ENCODE measurements around the gene TMEM72. TPM values are rescaled to one million over a fixed set of nuclear protein-coding genes. Genes with fewer than 3 reads are reported as not detected.

TMEM72 gene
- total and polyA plus RNA-seq, 2 experiments from 2014 or later = not detected

DNA sequence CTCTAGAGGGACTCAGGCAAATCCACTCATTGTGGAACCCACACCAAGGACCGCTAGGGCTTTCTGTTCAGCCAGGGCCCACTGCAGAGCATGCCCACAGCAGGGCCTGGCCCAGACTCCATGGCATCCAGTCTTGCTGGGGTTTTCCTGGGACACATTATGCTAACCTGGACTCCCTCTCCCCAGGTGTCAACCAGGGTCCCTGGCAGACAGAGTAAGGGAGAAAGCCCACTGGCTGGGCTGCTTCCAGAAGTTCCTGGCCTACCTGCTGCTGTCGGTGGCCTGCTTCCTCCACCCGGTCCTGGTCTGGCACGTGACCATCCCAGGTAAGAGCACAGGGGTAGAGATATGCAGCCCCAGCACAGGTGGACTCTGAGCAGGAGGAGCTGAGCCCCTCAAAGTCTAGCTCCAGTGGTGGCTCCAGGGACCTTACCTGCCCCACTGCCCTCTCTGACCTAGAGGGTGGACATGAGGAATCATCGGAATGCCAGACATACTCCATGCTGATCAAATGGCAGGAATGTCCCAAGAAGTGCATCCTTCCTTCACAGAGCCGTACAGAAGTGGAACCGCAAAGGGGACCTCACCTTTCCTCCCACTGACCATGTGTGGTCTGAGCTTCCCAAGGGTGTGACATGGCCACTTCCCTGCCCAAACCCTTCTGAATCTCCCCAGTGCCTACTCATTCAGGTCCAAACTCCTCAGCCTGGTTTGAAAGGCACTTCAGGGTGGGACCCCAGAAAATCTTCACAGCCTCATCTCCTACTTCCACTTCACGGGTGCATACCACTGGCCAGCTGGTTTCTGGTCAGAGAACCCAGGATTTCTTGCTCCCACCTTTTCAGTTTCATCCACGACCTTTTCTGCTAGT, 22.5 kb downstream of the TMEM72 start:
- Histone ChIP-seq H3K4me2 (no peak overlapping the region), H4K20me1 (replicated peaks; ENCODE audit: insufficient read depth) (no peaks in the 10 kb centered on the region), H3F3A (replicated peaks; ENCODE audit: low read depth) (no peaks in the 10 kb centered on the region), H3K27me3 (ENCODE audit: insufficient read depth) (no peaks in the 10 kb centered on the region), H3K9me2 (ENCODE audit: insufficient read depth) (no peaks in the 10 kb centered on the region), H3K79me2 (replicated peaks; ENCODE audit: insufficient read depth) (no peaks in the 10 kb centered on the region), H2AFZ (no peak overlapping the region), H3K4me3 (no peak overlapping the region), H3K27ac (ENCODE audit: low read depth) (no peak overlapping the region), H3K4me1 (ENCODE audit: insufficient read depth) (peaks cover 6% of the 10 kb centered on the region; the same call in 1 of the 2 replicates), H3K36me3 (ENCODE audit: insufficient read depth) (no peaks in the 10 kb centered on the region)
- no peak for ATAC-seq
- Mint-ChIP-seq H3K36me3 (ENCODE audit: low read depth) (no peaks in the 10 kb centered on the region), H3K27me3 (ENCODE audit: insufficient read depth, low read depth, poor library complexity) (no peaks in the 10 kb centered on the region), H3K9me3 (peaks cover 7% of the 10 kb centered on the region; the same call in 2 of the 3 replicates), H3K27ac (no peak overlapping the region), H3K4me1 (peaks cover 3% of the 10 kb centered on the region; the same call in 2 of the 3 replicates), H3K4me3 (no peak overlapping the region)
- no peak for DNase-seq (ENCODE audit: low spot score)
- TF ChIP-seq, protein P1, sequence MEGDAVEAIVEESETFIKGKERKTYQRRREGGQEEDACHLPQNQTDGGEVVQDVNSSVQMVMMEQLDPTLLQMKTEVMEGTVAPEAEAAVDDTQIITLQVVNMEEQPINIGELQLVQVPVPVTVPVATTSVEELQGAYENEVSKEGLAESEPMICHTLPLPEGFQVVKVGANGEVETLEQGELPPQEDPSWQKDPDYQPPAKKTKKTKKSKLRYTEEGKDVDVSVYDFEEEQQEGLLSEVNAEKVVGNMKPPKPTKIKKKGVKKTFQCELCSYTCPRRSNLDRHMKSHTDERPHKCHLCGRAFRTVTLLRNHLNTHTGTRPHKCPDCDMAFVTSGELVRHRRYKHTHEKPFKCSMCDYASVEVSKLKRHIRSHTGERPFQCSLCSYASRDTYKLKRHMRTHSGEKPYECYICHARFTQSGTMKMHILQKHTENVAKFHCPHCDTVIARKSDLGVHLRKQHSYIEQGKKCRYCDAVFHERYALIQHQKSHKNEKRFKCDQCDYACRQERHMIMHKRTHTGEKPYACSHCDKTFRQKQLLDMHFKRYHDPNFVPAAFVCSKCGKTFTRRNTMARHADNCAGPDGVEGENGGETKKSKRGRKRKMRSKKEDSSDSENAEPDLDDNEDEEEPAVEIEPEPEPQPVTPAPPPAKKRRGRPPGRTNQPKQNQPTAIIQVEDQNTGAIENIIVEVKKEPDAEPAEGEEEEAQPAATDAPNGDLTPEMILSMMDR (conservative IDR thresholded peaks at IDR 0.05; ENCODE audit: low read depth in 2 of 2) = no peak
- TF ChIP-seq, protein P2, sequence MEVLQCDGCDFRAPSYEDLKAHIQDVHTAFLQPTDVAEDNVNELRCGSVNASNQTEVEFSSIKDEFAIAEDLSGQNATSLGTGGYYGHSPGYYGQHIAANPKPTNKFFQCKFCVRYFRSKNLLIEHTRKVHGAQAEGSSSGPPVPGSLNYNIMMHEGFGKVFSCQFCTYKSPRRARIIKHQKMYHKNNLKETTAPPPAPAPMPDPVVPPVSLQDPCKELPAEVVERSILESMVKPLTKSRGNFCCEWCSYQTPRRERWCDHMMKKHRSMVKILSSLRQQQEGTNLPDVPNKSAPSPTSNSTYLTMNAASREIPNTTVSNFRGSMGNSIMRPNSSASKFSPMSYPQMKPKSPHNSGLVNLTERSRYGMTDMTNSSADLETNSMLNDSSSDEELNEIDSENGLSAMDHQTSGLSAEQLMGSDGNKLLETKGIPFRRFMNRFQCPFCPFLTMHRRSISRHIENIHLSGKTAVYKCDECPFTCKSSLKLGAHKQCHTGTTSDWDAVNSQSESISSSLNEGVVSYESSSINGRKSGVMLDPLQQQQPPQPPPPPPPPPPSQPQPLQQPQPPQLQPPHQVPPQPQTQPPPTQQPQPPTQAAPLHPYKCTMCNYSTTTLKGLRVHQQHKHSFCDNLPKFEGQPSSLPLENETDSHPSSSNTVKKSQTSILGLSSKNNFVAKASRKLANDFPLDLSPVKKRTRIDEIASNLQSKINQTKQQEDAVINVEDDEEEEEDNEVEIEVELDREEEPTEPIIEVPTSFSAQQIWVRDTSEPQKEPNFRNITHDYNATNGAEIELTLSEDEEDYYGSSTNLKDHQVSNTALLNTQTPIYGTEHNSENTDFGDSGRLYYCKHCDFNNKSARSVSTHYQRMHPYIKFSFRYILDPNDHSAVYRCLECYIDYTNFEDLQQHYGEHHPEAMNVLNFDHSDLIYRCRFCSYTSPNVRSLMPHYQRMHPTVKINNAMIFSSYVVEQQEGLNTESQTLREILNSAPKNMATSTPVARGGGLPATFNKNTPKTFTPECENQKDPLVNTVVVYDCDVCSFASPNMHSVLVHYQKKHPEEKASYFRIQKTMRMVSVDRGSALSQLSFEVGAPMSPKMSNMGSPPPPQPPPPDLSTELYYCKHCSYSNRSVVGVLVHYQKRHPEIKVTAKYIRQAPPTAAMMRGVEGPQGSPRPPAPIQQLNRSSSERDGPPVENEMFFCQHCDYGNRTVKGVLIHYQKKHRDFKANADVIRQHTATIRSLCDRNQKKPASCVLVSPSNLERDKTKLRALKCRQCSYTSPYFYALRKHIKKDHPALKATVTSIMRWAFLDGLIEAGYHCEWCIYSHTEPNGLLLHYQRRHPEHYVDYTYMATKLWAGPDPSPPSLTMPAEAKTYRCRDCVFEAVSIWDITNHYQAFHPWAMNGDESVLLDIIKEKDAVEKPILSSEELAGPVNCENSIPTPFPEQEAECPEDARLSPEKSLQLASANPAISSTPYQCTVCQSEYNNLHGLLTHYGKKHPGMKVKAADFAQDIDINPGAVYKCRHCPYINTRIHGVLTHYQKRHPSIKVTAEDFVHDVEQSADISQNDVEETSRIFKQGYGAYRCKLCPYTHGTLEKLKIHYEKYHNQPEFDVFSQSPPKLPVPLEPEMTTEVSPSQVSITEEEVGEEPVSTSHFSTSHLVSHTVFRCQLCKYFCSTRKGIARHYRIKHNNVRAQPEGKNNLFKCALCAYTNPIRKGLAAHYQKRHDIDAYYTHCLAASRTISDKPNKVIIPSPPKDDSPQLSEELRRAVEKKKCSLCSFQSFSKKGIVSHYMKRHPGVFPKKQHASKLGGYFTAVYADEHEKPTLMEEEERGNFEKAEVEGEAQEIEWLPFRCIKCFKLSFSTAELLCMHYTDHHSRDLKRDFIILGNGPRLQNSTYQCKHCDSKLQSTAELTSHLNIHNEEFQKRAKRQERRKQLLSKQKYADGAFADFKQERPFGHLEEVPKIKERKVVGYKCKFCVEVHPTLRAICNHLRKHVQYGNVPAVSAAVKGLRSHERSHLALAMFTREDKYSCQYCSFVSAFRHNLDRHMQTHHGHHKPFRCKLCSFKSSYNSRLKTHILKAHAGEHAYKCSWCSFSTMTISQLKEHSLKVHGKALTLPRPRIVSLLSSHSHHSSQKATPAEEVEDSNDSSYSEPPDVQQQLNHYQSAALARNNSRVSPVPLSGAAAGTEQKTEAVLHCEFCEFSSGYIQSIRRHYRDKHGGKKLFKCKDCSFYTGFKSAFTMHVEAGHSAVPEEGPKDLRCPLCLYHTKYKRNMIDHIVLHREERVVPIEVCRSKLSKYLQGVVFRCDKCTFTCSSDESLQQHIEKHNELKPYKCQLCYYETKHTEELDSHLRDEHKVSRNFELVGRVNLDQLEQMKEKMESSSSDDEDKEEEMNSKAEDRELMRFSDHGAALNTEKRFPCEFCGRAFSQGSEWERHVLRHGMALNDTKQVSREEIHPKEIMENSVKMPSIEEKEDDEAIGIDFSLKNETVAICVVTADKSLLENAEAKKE (CRISPR knock-in tag; IDR thresholded peaks at IDR 0.05) = no peak
- TF ChIP-seq EZH2 (IDR thresholded peaks at IDR 0.05; ENCODE audit: low read depth, unreplicated experiment) (no peak), STAT1 (IDR thresholded peaks at IDR 0.05; ENCODE audit: unreplicated experiment) (no peak), JUNB (IDR thresholded peaks at IDR 0.05; ENCODE audit: unreplicated experiment) (no peak), REST (IDR thresholded peaks at IDR 0.05; ENCODE audit: unreplicated experiment) (no peak), ZNF114 (CRISPR knock-in tag; IDR thresholded peaks at IDR 0.05) (no peak), ZNF331 (CRISPR knock-in tag; IDR thresholded peaks at IDR 0.05; ENCODE audit: low read depth) (no peak), EZH2phosphoT487 (IDR thresholded peaks at IDR 0.05; ENCODE audit: unreplicated experiment) (no peak), NANOG (IDR thresholded peaks at IDR 0.05; ENCODE audit: borderline replicate concordance) (no peak), CREB1 (CRISPR knock-in tag; IDR thresholded peaks at IDR 0.05; ENCODE audit: low read depth) (no peak), POLR2AphosphoS5 (IDR thresholded peaks at IDR 0.05; ENCODE audit: low read depth) (no peak)
- TF ChIP-seq, protein P3, sequence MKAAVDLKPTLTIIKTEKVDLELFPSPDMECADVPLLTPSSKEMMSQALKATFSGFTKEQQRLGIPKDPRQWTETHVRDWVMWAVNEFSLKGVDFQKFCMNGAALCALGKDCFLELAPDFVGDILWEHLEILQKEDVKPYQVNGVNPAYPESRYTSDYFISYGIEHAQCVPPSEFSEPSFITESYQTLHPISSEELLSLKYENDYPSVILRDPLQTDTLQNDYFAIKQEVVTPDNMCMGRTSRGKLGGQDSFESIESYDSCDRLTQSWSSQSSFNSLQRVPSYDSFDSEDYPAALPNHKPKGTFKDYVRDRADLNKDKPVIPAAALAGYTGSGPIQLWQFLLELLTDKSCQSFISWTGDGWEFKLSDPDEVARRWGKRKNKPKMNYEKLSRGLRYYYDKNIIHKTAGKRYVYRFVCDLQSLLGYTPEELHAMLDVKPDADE (IDR thresholded peaks at IDR 0.05) = no peak

Measured in GM23338 (cell line).